Activated naive CD4-positive, alpha-beta T cell treated with anti-CD3 and anti-CD28 coated beads, Interleukin-2, amount 10 ng/mL, durations not matched to agents 7 days and 5 days (primary cell): ENCODE measurements around the gene ICE1.
"Not testable (repeated sequence)": the region's sequence is repeated elsewhere in the genome, so short reads cannot be mapped to it uniquely, and the experiment has no call there.

ENCODE experiments used
- CTCF ChIA-PET: fragments of 350-600 bp; sonication (Branson Sonifier 250); formaldehyde crosslinking; loops from one replicate; lab custom pipeline; 2021; ENCODE audit warnings: antibody characterized with exemption; lab: Charles Lee
- DNase-seq: peaks from one replicate; pipeline ENCODE4 v3.0.0-alpha.2; 2020
- H3K27ac Mint-ChIP-seq: one replicate; pipeline ENCODE4 v1.8.0; 2021; ENCODE audit warnings: mild to moderate bottlenecking, moderate library complexity, mixed read lengths
- H3K27me3 Mint-ChIP-seq: one replicate; pipeline ENCODE4 v1.8.0; 2021; ENCODE audit warnings: mild to moderate bottlenecking, mixed read lengths
- H3K36me3 Mint-ChIP-seq: one replicate; pipeline ENCODE4 v1.8.0; 2021; ENCODE audit warnings: mixed read lengths
- H3K4me1 Mint-ChIP-seq: one replicate; pipeline ENCODE4 v1.8.0; 2021; ENCODE audit warnings: mixed read lengths
- H3K4me3 Mint-ChIP-seq: one replicate; pipeline ENCODE4 v1.8.0; 2021; ENCODE audit warnings: mild to moderate bottlenecking, moderate library complexity, mixed read lengths
- H3K9me3 Mint-ChIP-seq: one replicate; pipeline ENCODE4 v1.8.0; 2021; ENCODE audit warnings: mixed read lengths

The ICE1 gene

DNA sequence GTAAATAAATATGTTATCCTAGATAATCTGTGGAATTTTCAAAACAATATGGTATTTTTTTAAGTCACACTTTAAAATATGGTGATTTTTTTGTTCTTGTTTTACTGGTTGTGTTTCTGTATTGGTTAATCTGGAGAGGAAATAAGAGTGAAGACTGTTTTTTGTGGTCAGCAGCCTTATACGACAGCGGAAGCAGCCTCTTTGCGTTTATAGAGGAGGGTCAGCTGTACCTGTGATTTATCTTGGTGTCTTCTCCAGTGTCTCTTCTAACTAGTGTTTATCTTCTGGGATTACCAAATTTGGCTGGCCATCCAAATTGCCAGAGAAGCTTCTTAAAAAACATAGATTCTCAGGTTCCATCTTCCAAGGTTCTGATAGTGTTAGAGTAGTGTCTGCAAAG, 58.7 kb downstream of the ICE1 start:
- DNase-seq, result peak; percentile 31
- Mint-ChIP-seq H3K27ac (peak overlapping the region; percentile 89), H3K4me3 (no peak overlapping the region), H3K27me3 (no peaks in the 10 kb centered on the region), H3K36me3 (peaks cover 38% of the 10 kb centered on the region), H3K9me3 (no peaks in the 10 kb centered on the region), H3K4me1 (peaks cover 22% of the 10 kb centered on the region)
- CTCF ChIA-PET, result no interaction called here

DNA sequence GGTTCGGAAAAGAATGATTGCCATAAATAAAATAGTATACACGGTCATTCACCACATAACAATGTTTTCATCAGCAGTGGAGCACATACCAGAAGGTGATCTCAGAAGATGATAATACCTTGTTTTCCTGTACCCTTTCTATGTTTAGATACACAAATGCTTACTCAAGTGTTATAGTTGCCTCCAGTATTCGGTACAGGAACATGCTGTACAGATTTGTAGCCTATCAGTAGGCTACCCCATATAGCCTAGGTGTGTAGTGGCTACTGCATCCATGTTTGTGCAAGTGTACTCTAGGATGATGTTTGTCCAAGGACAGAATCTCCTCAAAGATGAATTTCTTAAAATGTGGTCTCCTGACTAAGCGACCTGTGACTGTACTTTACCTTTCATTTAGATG, 59.2 kb downstream of the ICE1 start:
- Mint-ChIP-seq H3K27ac (peak overlapping the region; percentile 89), H3K4me3 (no peak overlapping the region), H3K9me3 (no peaks in the 10 kb centered on the region), H3K36me3 (peaks cover 34% of the 10 kb centered on the region), H3K27me3 (no peaks in the 10 kb centered on the region), H3K4me1 (peaks cover 22% of the 10 kb centered on the region)
- CTCF ChIA-PET, result no interaction called here
- no peak for DNase-seq

- Mint-ChIP-seq H3K4me1 (peaks cover 22% of the 10 kb centered on the region), H3K27ac (no peak overlapping the region), H3K36me3 (peaks cover 19% of the 10 kb centered on the region), H3K27me3 (no peaks in the 10 kb centered on the region), H3K9me3 (no peaks in the 10 kb centered on the region), H3K4me3 (no peak overlapping the region)
- DNase-seq, result no peak
- CTCF ChIA-PET, result interaction anchor here (0.8 to 1.8 kb wide), 2 partner anchors 8 to 13 kb away, joined by 3 to 7 read pairs; no protein-coding TSS in a partner anchor
These were observed 60.9 kb downstream of the ICE1 start for GRCh38 chr5:5483350-5483749.

DNA sequence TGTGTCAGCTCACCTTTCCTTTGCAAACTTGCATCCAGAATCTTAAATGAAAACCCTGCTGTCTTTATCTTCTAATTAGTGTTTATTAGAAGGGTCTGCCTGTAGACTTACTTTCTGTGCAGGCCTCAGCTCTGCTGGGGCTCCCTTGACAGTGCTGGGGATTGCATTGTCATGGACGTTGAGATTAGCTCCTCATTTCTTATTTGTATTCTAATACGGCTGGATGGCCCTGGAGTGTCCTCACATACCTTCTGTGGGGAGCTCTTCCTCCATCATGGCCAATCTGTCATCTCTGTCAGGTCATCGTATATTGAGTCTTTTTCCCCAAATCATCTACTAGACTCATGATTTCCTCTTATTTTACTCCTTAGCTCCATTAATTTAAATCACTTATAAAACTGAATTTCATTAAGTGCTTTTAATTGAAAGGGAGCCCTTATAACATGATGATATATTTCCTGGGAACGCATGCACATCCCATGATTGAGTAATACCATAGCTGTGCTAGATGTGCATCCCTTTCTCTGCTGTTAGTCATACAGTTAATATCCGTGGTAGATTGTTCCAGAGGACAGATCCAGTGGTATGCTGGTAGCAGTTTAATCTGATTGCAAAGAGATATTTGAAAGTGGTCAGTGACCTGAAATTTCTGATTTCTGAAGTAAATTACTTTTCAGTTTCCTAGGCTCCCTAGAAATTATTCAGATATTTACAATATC, 61.6 kb downstream of the ICE1 start:
- Mint-ChIP-seq H3K36me3 (peaks cover 14% of the 10 kb centered on the region), H3K27me3 (no peaks in the 10 kb centered on the region), H3K9me3 (no peaks in the 10 kb centered on the region), H3K27ac (no peak overlapping the region), H3K4me3 (no peak overlapping the region), H3K4me1 (peaks cover 22% of the 10 kb centered on the region)
- no peak for DNase-seq
- CTCF ChIA-PET, result interaction anchor here (0.8 to 1.8 kb wide), 2 partner anchors 8 to 13 kb away, joined by 3 to 7 read pairs; no protein-coding TSS in a partner anchor

GRCh38 chr5:5486122-5486521, 63.6 kb downstream of the ICE1 start:
- CTCF ChIA-PET, result no interaction called here
- Mint-ChIP-seq H3K36me3 (peaks cover 16% of the 10 kb centered on the region), H3K27ac (no peak overlapping the region), H3K27me3 (no peaks in the 10 kb centered on the region), H3K4me3 (no peak overlapping the region), H3K4me1 (peaks cover 7% of the 10 kb centered on the region), H3K9me3 (no peaks in the 10 kb centered on the region)
- DNase-seq, result no peak

DNA sequence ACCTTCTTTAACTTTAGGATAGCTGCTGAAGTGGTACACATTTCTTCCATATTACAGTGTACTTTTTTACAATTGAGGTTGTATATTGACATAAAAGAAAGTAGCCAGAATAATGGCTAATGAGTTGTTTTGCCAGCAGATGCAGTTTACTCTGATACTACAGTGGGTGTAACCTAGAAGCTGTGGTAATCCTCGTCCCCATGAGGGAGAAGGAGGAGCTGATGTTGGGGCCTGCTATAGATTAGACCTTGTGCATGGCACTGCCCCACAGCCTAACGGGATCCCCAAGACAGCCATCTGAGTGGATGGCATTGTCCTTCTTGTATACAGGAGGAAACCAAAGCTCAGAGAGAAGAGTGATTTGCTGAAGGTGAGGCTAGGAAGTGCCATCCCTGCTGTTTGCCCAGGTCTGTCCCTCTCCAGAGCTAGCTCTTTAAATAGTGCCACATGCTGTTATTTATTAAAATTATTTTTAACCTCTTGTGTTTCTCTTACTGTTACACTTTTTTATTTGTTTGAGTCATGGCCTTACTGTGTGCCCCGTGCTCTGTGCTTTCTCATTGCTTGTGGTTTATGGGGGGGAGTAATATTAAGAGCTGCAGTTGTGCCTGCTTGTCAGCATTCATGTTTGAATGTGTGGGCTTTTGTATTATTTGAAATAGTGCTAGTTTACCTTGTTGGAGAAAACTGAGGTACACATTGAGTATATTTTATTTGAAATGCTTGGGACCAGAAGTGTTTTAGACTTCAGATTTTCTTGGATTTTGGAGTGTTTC, 65.3 kb downstream of the ICE1 start:
- CTCF ChIA-PET, result interaction anchor here (0.9 kb wide), 1 partner anchor 35 kb away, joined by 3 read pairs; no protein-coding TSS in a partner anchor
- Mint-ChIP-seq H3K4me3 (no peak overlapping the region), H3K27me3 (no peaks in the 10 kb centered on the region), H3K4me1 (peaks cover 5% of the 10 kb centered on the region), H3K36me3 (peaks cover 13% of the 10 kb centered on the region), H3K27ac (no peak overlapping the region), H3K9me3 (no peaks in the 10 kb centered on the region)
- no peak for DNase-seq

DNA sequence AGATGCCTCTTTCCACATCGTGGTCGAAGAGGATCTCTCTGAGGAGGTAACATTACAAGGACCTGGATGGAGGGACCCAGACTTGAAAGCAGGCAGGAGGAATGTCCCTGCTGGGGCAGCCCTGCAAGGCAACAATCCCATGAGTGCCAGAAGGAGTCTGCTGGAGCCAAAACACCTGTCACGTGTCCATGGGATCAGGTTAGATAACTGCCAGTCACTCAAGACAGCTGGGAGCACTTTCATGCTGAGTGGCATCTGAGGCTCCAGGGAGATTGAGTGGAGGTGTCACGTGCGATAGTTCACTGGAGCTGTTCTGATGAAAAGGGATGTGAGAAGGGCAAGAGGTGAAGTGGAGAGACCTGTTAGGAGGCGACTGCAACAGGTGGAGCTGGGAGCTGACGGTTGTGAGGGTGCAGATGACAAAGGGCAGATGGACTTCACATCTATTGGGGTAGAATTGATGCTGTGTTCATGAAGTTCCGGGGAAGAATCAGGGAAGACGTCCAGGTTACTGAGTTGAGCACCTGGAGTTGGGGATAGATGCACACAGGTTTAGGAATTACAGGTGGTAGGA, 68.4 kb downstream of the ICE1 start:
- Mint-ChIP-seq H3K4me1 (peaks cover 17% of the 10 kb centered on the region), H3K27me3 (peaks cover 14% of the 10 kb centered on the region), H3K4me3 (no peak overlapping the region), H3K27ac (no peak overlapping the region), H3K9me3 (no peaks in the 10 kb centered on the region), H3K36me3 (peaks cover 13% of the 10 kb centered on the region)
- no peak for DNase-seq
- CTCF ChIA-PET, result interaction anchor here (1.3 to 1.9 kb wide), 2 partner anchors 16 to 248 kb away, joined by 3 to 4 read pairs; no protein-coding TSS in a partner anchor

DNA sequence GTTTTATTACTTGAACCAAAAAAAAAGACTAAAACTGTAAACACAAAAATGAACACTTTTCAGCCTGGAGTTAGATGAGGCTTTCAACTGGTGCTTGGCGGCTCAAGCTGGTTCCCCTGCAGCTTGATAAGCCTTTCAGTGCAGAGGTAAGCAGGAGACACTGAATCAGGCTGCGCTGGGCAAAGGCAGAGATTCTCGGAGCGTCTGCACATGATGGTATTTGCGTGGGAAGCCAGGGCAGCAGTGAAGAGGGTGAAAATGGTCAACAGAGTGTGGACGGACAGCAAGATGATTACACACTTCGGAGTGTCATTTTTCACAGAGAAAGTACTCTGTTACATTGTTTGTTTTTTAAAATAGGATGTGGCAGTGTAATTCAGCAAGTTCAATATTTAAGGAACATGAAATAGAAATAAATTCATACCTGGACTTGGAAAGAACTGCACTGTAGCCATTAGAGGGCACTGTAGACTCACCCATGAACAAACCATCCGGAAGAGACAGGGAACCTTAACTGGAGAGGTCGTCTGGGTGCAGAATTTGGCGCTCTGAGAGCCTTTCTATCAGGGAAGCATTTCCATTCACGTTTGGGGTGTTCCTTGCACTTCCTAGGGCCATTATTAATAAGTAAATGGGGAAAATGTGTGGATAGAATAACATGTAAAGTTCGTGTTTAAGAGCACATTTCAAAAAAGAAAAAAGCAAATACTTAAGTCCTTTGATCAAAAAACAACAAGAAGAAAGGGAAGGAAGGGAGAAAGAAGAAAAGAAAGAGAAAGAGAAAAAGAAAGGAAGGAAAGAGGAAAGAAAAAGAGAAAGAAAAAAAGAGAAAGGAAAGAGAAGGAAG, 69.8 kb downstream of the ICE1 start:
- H3K27ac Mint-ChIP-seq, result no peak overlapping the region
- H3K27me3 Mint-ChIP-seq, result peaks cover 24% of the 10 kb centered on the region
- H3K4me3 Mint-ChIP-seq, result peak overlapping the region; percentile 14
- CTCF ChIA-PET, result interaction anchor here (0.8 kb wide), 2 partner anchors 9 to 1250 kb away, joined by 3 read pairs; no protein-coding TSS in a partner anchor
- peaks cover 17% of the 10 kb centered on the region for H3K4me1 Mint-ChIP-seq
- no peaks in the 10 kb centered on the region for H3K9me3 Mint-ChIP-seq
- peaks cover 13% of the 10 kb centered on the region for H3K36me3 Mint-ChIP-seq
- peak; percentile 65 for DNase-seq

- H3K27me3 Mint-ChIP-seq, result peaks cover 30% of the 10 kb centered on the region
- peaks cover 13% of the 10 kb centered on the region for H3K36me3 Mint-ChIP-seq
- peaks cover 17% of the 10 kb centered on the region for H3K4me1 Mint-ChIP-seq
- not testable (repeated sequence) for H3K27ac Mint-ChIP-seq, H3K4me3 Mint-ChIP-seq, DNase-seq, H3K9me3 Mint-ChIP-seq
- CTCF ChIA-PET, result interaction anchor here (0.8 kb wide), 1 partner anchor 71 kb away, joined by 3 read pairs; no protein-coding TSS in a partner anchor
These were observed 70.4 kb downstream of the ICE1 start for GRCh38 chr5:5492934-5493271.

GRCh38 chr5:5494489-5495402, 72.3 kb downstream of the ICE1 start:
- no peak overlapping the region for H3K4me3 Mint-ChIP-seq

DNA sequence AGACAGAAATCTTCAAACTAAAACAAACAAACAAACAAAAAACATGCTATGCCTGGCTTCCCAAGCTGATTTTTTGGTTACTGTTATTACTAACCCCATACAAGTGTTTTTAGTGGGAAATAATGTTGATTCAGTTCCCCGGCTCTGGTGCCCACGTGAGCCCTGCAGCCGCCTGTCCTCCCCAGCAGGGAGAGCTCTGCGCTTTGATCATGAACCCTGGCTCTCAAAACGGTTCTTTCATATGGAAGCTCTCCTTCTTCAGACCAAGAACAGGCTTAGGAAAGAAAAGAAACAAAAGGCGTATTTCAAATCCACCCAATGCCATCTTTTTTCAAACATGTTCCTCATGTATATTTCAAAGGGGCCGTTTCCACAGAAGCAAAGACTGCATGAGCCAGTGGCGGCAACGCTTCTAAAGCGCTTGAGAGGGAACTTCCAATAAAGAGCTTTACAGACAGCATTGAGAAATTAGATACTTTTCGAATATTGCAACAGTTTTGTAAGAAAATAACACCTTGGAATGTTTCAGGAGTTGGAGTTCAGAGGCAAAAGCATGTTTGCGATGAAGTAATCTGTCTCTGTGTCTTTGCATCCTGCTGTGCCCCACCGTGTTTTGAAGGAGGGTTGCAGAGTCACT, 74.8 kb downstream of the ICE1 start:
- no peaks in the 10 kb centered on the region for H3K36me3 Mint-ChIP-seq
- CTCF ChIA-PET, result interaction anchor here (0.7 to 2.2 kb wide), 11 partner anchors 13 to 1084 kb away, joined by 3 to 7 read pairs (median 3); no protein-coding TSS in a partner anchor
- peak; percentile 53 for DNase-seq
- no peak overlapping the region for H3K27ac Mint-ChIP-seq
- no peak overlapping the region for H3K4me3 Mint-ChIP-seq
- peaks cover 19% of the 10 kb centered on the region for H3K4me1 Mint-ChIP-seq
- H3K9me3 Mint-ChIP-seq, result no peaks in the 10 kb centered on the region
- H3K27me3 Mint-ChIP-seq, result peaks cover 46% of the 10 kb centered on the region

More at GRCh38 chr5:5494489-5495402, 72.3 kb downstream of the ICE1 start:
- peaks cover 19% of the 10 kb centered on the region for H3K4me1 Mint-ChIP-seq
- H3K27me3 Mint-ChIP-seq, result peaks cover 44% of the 10 kb centered on the region
- peaks cover 6% of the 10 kb centered on the region for H3K36me3 Mint-ChIP-seq
- no peak overlapping the region for H3K27ac Mint-ChIP-seq
- CTCF ChIA-PET, result interaction anchor here (0.9 kb wide), 1 partner anchor 13 kb away, joined by 3 read pairs; no protein-coding TSS in a partner anchor
- H3K9me3 Mint-ChIP-seq, result no peaks in the 10 kb centered on the region
- DNase-seq, result peak; percentile 88

- peaks cover 5% of the 10 kb centered on the region for H3K4me1 Mint-ChIP-seq
- H3K27me3 Mint-ChIP-seq, result peaks cover 61% of the 10 kb centered on the region
- CTCF ChIA-PET, result no interaction called here
These were observed 77.0 kb downstream of the ICE1 start for GRCh38 chr5:5499442-5499841.

More at GRCh38 chr5:5499442-5499841, 77.0 kb downstream of the ICE1 start:
- no peak for DNase-seq
- Mint-ChIP-seq H3K9me3 (peaks cover 6% of the 10 kb centered on the region), H3K4me3 (no peak overlapping the region), H3K27ac (no peak overlapping the region), H3K36me3 (no peaks in the 10 kb centered on the region)
